ENCODE data around the gene ARRB1.

The ARRB1 gene

DNA sequence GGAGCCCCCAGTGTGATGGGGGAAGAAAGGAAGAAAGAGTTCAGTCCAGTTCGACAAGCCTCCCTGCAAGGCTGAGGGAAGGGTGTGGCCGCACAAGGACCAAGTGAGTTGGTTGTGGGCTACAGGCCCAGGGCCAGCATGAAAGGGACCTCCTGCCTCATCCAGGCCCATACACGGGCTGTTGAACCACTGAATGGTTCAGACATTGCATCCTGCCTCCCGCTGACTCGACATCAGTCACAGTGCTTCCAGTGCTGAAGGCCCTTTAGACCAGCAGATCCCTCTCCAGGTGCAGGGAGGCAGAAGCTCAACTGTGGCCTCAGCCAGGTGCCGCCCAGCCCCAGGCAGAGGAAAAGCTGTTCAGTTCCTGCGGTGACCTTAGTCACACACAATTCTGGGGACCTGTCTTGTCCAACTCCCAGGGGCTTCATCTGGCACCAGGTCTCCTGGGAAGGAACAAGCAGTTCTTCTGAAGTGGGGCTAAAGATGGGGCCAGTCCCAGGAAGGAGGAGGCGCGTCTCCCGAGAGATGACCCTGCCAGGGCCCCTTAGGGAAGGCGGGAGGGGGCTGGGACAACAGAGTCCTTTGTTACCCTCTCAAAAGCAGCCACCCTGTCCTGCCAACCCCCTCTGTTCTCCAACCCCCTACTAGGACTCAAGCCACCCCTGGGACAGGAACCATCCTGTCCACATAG, 6.6 kb downstream of the ARRB1 start:
- DNase-seq (ENCODE audit: low spot score): no peak
- CTCF ChIA-PET: no interaction called here
- TF ChIP-seq, protein P1, sequence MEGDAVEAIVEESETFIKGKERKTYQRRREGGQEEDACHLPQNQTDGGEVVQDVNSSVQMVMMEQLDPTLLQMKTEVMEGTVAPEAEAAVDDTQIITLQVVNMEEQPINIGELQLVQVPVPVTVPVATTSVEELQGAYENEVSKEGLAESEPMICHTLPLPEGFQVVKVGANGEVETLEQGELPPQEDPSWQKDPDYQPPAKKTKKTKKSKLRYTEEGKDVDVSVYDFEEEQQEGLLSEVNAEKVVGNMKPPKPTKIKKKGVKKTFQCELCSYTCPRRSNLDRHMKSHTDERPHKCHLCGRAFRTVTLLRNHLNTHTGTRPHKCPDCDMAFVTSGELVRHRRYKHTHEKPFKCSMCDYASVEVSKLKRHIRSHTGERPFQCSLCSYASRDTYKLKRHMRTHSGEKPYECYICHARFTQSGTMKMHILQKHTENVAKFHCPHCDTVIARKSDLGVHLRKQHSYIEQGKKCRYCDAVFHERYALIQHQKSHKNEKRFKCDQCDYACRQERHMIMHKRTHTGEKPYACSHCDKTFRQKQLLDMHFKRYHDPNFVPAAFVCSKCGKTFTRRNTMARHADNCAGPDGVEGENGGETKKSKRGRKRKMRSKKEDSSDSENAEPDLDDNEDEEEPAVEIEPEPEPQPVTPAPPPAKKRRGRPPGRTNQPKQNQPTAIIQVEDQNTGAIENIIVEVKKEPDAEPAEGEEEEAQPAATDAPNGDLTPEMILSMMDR (conservative IDR thresholded peaks at IDR 0.05; ENCODE audit: low read depth): no peak

DNA sequence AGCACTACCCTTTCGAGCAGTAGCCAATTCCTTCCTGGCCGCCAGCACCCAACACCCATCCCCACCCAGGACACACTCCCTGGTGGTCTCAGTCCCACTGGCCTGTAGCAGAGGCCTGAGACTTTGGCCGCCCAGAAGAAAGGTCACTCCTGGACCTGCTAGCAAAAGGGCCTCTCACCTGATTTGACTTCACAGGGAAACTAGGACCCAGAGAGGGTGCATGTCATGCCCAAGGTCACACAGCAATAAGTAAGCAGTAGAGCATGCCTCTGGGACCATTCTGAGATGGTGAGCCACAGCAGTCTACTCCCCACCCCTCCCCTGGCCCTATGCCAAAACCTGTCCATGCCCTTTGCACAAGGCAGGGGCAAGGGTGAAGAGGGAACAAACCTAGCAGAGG, 7.3 kb downstream of the ARRB1 start:
- H3K27ac ChIP-seq: no peak overlapping the region
- TF ChIP-seq, protein P1 (conservative IDR thresholded peaks at IDR 0.05; ENCODE audit: low read depth): no peak
- ChIA-PET CTCF (no interaction called here), POLR2A (ENCODE audit: low non-redundant PET) (interaction anchor here (0.6 kb wide), 1 partner anchor 65 kb away, joined by 3 read pairs; no protein-coding TSS in a partner anchor)
- no peak for DNase-seq (ENCODE audit: low spot score)

More for the DNA sequence above, 6.6 kb downstream of the ARRB1 start:
- H3K27ac ChIP-seq: no peak overlapping the region
- POLR2A ChIA-PET (ENCODE audit: low non-redundant PET): no interaction called here

- POLR2A ChIA-PET (ENCODE audit: low non-redundant PET): interaction anchor here (0.6 kb wide), 1 partner anchor 66 kb away, joined by 3 read pairs; no protein-coding TSS in a partner anchor
- no peak overlapping the region for H3K27ac ChIP-seq
- DNase-seq (ENCODE audit: low spot score): no peak
- CTCF ChIA-PET: interaction anchor here (1.0 kb wide), 1 partner anchor 45 kb away, joined by 3 read pairs; no protein-coding TSS in a partner anchor
- TF ChIP-seq, protein P1 (conservative IDR thresholded peaks at IDR 0.05; ENCODE audit: low read depth): no peak
These were observed 8.2 kb downstream of the ARRB1 start for GRCh38 chr11:75342966-75343870.

DNA sequence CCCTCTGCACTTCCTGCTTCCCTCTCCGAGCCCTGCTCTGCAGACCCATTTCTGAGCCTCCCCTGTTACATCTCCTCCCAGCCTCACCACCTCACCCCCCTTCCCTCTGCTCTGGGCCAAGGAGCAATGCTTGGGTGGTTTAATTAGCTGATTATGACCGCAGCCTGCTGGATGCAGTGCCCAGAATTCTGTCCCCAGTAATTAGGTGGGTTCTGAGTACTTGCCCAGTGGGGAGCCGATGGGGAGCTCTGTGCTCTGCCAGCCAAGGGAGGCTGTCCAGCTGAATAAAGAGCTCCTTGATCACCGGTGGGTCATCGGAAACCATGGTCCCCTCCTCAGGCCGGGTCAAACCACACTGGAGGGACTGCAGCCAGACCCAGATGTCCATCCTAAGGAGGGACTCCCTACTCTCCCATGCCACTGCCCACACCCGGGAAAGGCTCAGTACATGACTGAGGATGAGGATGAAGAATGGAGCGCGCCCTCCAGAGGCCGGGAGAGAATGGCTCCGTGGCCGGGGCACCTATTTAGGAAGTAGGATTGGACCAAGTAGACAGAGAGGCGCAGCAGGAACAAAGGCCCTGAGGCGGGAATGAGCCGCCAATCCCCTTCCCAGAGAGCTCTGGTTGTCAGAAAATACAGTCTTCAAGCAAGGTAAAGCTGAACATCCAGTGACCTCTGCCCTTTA, 9.1 kb downstream of the ARRB1 start:
- TF ChIP-seq, protein P1 (conservative IDR thresholded peaks at IDR 0.05; ENCODE audit: low read depth): no peak
- no peak overlapping the region for H3K27ac ChIP-seq
- DNase-seq (ENCODE audit: low spot score): no peak
- CTCF ChIA-PET: interaction anchor here (0.5 to 1.0 kb wide), 2 partner anchors 24 to 46 kb away, joined by 3 read pairs; no protein-coding TSS in a partner anchor
- POLR2A ChIA-PET (ENCODE audit: low non-redundant PET): no interaction called here

GRCh38 chr11:75341612-75342011, 9.8 kb downstream of the ARRB1 start:
- CTCF ChIA-PET: interaction anchor here (1.1 kb wide), 1 partner anchor 10 kb away, joined by 3 read pairs; no protein-coding TSS in a partner anchor
- DNase-seq (ENCODE audit: low spot score): no peak
- TF ChIP-seq, protein P1 (conservative IDR thresholded peaks at IDR 0.05; ENCODE audit: low read depth): no peak
- no peak overlapping the region for H3K27ac ChIP-seq
- POLR2A ChIA-PET (ENCODE audit: low non-redundant PET): no interaction called here
